ENCODE results near the gene TCN2. TPM values are rescaled to one million over a fixed set of nuclear protein-coding genes. Genes with fewer than 3 reads are reported as not detected.
"Not testable (repeated sequence)": the region's sequence is repeated elsewhere in the genome, so short reads cannot be mapped to it uniquely, and the experiment has no call there.

The TCN2 gene
- total RNA-seq, 1 experiment from 2014 or later: 11.0 TPM

GRCh38 chr22:30628491-30628890 is 21.5 kb downstream of the TCN2 start:
- no peak overlapping the region for H3K27ac Mint-ChIP-seq (ENCODE audit: unreplicated experiment)
- intact Hi-C loops (cut with micrococcal nuclease; ENCODE audit: unreplicated experiment): no loop called here
- DNase-seq: no peak
- no peaks in the 10 kb centered on the region for H3K9me3 Mint-ChIP-seq (ENCODE audit: low read depth, unreplicated experiment)
- CTCF ChIA-PET: no interaction called here
- H3K4me3 Mint-ChIP-seq (ENCODE audit: low read depth, unreplicated experiment): no peak overlapping the region
- no TSS peak for BruUV-seq (replicated peaks)
- no peak for TF ChIP-seq CTCF (IDR thresholded peaks at IDR 0.05; ENCODE audit: unreplicated experiment)
- H3K4me1 Mint-ChIP-seq (ENCODE audit: low read depth, unreplicated experiment): no peaks in the 10 kb centered on the region
- H3K27me3 Mint-ChIP-seq (ENCODE audit: unreplicated experiment): no peaks in the 10 kb centered on the region
- H3K36me3 Mint-ChIP-seq (ENCODE audit: insufficient read depth, unreplicated experiment): no peaks in the 10 kb centered on the region

DNA sequence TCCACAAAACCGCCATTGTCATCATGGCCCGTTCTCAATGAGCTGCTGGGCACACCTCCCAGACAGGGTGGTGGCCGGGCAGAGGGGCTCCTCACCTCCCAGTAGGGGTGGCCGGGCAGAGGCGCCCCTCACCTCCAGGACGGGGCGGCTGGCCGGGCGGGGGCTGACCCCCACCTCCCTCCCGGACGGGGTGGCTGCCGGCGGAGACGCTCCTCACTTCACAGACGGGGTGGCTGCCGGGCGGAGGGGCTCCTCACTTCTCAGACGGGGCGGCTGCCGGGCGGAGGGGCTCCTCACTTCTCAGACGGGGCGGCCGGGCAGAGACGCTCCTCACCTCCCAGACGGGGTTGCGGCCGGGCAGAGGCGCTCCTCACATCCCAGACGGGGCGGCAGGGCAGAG is 24.5 kb downstream of the TCN2 start:
- H3K27ac Mint-ChIP-seq (ENCODE audit: unreplicated experiment); intact Hi-C loops (cut with micrococcal nuclease; ENCODE audit: unreplicated experiment); H3K4me1 Mint-ChIP-seq (ENCODE audit: low read depth, unreplicated experiment); H3K4me3 Mint-ChIP-seq (ENCODE audit: low read depth, unreplicated experiment); DNase-seq; H3K9me3 Mint-ChIP-seq (ENCODE audit: low read depth, unreplicated experiment); BruUV-seq (replicated peaks); CTCF ChIA-PET; H3K27me3 Mint-ChIP-seq (ENCODE audit: unreplicated experiment): not testable (repeated sequence)
- peaks cover 23% of the 10 kb centered on the region for H3K36me3 Mint-ChIP-seq (ENCODE audit: insufficient read depth, unreplicated experiment)

DNA sequence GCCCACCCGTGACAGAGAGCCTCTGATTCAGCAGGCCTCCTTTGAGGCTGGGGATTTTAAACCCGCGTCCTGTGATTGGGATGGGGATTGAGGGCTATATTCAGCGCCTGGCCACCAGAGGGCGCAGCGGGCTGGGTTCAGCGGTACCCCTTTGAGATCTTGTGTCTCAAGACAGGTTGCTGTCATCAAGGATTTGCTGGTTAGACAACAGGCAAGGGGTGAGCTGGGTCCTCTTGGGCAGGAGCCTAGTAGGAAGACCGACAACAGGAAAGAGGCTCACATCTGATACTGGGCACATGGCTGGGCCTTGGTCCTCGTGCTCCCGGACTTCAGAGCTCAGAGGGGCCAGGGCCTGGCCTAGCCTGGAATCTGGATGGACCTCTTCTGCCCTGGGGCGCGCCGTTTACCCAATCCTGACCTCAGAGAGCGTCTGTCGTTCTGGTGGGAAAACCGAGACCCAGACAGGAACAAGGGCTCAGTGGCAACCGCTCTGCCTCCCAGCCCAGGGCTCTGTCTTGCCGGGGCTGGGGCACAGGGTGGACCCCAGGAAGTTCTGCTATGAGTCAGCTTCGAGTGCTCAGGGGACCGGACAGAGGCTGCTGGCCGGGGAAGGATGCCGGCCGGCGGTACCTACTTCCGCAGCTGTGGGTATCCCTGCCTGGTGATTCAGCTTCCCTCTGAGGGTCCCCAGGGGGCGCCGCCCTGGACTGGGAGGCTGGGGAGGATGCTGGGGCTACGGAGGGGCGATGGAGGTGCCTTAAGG is 27.7 kb downstream of the TCN2 start:
- Mint-ChIP-seq H3K36me3 (ENCODE audit: insufficient read depth, unreplicated experiment) (peaks cover 24% of the 10 kb centered on the region), H3K4me3 (ENCODE audit: low read depth, unreplicated experiment) (peak overlapping the region; percentile 75), H3K4me1 (ENCODE audit: low read depth, unreplicated experiment) (peaks cover 8% of the 10 kb centered on the region), H3K27ac (ENCODE audit: unreplicated experiment) (peak overlapping the region; percentile 44), H3K27me3 (ENCODE audit: unreplicated experiment) (no peaks in the 10 kb centered on the region), H3K9me3 (ENCODE audit: low read depth, unreplicated experiment) (peaks cover 3% of the 10 kb centered on the region)
- TF ChIP-seq CTCF (IDR thresholded peaks at IDR 0.05; ENCODE audit: unreplicated experiment): peak; percentile 94
- no TSS peak for BruUV-seq (replicated peaks)
- peak; percentile 88 for DNase-seq
- intact Hi-C loops (cut with micrococcal nuclease; ENCODE audit: unreplicated experiment): loop anchor here (1.0 kb wide), 1 partner anchor 121 kb away; no protein-coding TSS in a partner anchor
- CTCF ChIA-PET: interaction anchor here (0.5 to 4.0 kb wide), 16 partner anchors 14 to 294 kb away, joined by 3 to 83 read pairs (median 4); partner anchors contain the start of genes DUSP18, OSBP2, SEC14L2 and TCN2

DNA sequence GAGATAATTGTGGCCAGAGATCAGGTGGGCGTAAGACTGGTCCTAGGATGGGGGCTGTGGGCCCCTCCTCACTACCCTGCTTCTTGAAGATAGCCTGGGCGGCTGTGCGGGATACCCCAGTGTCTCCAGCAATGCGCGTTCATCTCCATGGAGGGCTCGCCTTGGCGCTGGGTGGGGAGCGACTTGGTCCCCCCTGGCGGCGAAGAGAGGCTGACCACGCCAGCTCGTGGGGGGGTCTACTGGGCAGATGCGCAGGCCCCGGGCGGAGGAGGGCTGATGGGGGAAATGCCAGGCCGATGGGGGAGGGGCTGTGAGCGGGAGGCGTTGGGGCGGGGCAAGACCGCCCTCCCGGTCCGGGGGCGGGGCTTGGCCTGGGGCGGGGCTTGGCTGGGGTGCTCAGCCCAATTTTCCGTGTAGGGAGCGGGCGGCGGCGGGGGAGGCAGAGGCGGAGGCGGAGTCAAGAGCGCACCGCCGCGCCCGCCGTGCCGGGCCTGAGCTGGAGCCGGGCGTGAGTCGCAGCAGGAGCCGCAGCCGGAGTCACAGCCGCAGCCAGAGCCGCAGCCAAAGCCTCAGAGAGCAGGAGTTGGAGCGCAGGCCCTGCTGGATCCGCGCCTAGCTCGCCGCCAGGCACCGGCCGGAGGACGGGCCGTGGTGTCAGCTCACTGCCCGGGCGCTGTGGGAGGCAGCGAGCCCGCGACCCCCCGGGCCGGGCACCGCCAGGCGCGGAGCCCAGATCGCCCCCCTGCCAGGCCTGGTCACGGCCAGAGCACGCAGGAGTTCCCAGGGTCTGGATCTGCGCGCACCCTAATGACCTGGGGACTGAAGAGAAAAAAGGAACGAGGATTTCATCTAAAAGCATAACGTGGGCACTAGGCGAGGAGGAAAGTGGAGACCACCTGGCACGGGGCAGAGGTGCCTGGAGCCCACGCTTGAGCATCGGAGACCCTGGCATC is 28.6 kb downstream of the TCN2 start, which contains the start of gene SLC35E4:
Gene SLC35E4 (plus strand): TSS at position 509 of the 953 bp plus-strand sequence. CDS start 670 bp downstream, outside the sequence.
- Mint-ChIP-seq H3K9me3 (ENCODE audit: low read depth, unreplicated experiment) (peaks cover 3% of the 10 kb centered on the region), H3K27me3 (ENCODE audit: unreplicated experiment) (no peaks in the 10 kb centered on the region), H3K4me1 (ENCODE audit: low read depth, unreplicated experiment) (peaks cover 8% of the 10 kb centered on the region), H3K36me3 (ENCODE audit: insufficient read depth, unreplicated experiment) (peaks cover 24% of the 10 kb centered on the region), H3K27ac (ENCODE audit: unreplicated experiment) (peak within 1 kb of the TSS; percentile 44), H3K4me3 (ENCODE audit: low read depth, unreplicated experiment) (peak within 1 kb of the TSS; percentile 75)
- intact Hi-C loops (cut with micrococcal nuclease; ENCODE audit: unreplicated experiment): no loop called here
- CTCF ChIA-PET: interaction anchor here (0.6 to 4.0 kb wide), 17 partner anchors 10 to 1075 kb away, joined by 3 to 83 read pairs (median 4); partner anchors contain the start of genes DUSP18, OSBP2, SEC14L2 and TCN2
- DNase-seq: peak; percentile 94
- no TSS peak for BruUV-seq (replicated peaks)
- TF ChIP-seq CTCF (IDR thresholded peaks at IDR 0.05; ENCODE audit: unreplicated experiment): no peak
